GM12878 (cell line): ENCODE results near the gene PPOX. TPM values are rescaled to one million over a fixed set of nuclear protein-coding genes. Genes with fewer than 3 reads are reported as not detected.
A peak's percentile ranks its signal among the peaks of the same experiment; 100 is the strongest.

Experiments
- ASH2L ChIP-seq: fragments of 300-600, 200-600 bp; sonication (generic); IDR thresholded peaks from 2 replicates; pipeline ENCODE4 v1.6.1; 2017; ENCODE audit warnings: low read depth, mild to moderate bottlenecking, borderline replicate concordance
- ATF2 ChIP-seq: IDR thresholded peaks from 2 replicates; pipeline ENCODE4 v1.6.1; 2012; ENCODE audit warnings: low read length, inconsistent platforms
- BHLHE40 ChIP-seq, 2 experiments: fragments of 450-650 bp in 1 of 2; IDR thresholded peaks; 2 replicates each; pipeline ENCODE4 v1.6.1; 2011 to 2017; ENCODE audit warnings: low read depth in 2 of 2, borderline replicate concordance in 1 of 2, improper control_type of control experiment in 1 of 2, low read length in 1 of 2, mild to moderate bottlenecking in 1 of 2
- CBX3 ChIP-seq: fragments of 200-600 bp; sonication (generic); IDR thresholded peaks from 2 replicates; pipeline ENCODE4 v1.6.1; 2016; ENCODE audit warnings: low read depth, borderline replicate concordance
- CEBPB ChIP-seq, 2 experiments: fragments of 150-350 bp in 1 of 2; IDR thresholded peaks; 2 replicates each; pipeline ENCODE4 v1.6.1; 2012 to 2014; ENCODE audit warnings: low read depth in 2 of 2, low read length in 2 of 2, borderline replicate concordance in 1 of 2, inconsistent platforms in 1 of 2
- DPF2 ChIP-seq: fragments of 450-650 bp; IDR thresholded peaks from 2 replicates; pipeline ENCODE4 v1.6.1; 2017; ENCODE audit warnings: mild to moderate bottlenecking
- ELK1 ChIP-seq: IDR thresholded peaks from 2 replicates; pipeline ENCODE4 v1.6.1; 2012; ENCODE audit warnings: low read depth, low read length, improper control_type of control experiment
- HCFC1 ChIP-seq: fragments of 150-350 bp; IDR thresholded peaks from 2 replicates; pipeline ENCODE4 v1.6.1; 2014; ENCODE audit warnings: low read length
- JUND ChIP-seq: IDR thresholded peaks from 2 replicates; pipeline ENCODE4 v1.6.1; 2012; ENCODE audit warnings: low read depth, mild to moderate bottlenecking, low read length, improper control_type of control experiment, moderate library complexity
- NKRF ChIP-seq: fragments of 450-650 bp; conservative IDR thresholded peaks from 2 replicates; pipeline ENCODE4 v1.6.1; 2017; ENCODE audit warnings: mild to moderate bottlenecking, moderate library complexity
- NR2C1 ChIP-seq: fragments of 450-650 bp; IDR thresholded peaks from 2 replicates; pipeline ENCODE4 v1.6.1; 2017; ENCODE audit warnings: antibody characterized with exemption, mild to moderate bottlenecking, moderate library complexity
- PRDM15 ChIP-seq: fragments of 450-650 bp; formaldehyde crosslinking; IDR thresholded peaks from 2 replicates; pipeline ENCODE4 v1.4.0; 2020; ENCODE audit warnings: mild to moderate bottlenecking, moderate library complexity
- RAD51 ChIP-seq: fragments of 450-650 bp; IDR thresholded peaks from 2 replicates; pipeline ENCODE4 v1.6.1; 2016; ENCODE audit warnings: moderate library complexity, mild to moderate bottlenecking, inconsistent platforms
- SREBF2 ChIP-seq: IDR thresholded peaks from 2 replicates; pipeline ENCODE4 v1.6.1; 2012; ENCODE audit warnings: mild to moderate bottlenecking, low read length
- STAT3 ChIP-seq: IDR thresholded peaks from 2 replicates; pipeline ENCODE4 v1.6.1; 2011; ENCODE audit warnings: low read depth, low read length, improper control_type of control experiment
- SUZ12 ChIP-seq: fragments of 200-600 bp; sonication (generic); IDR thresholded peaks from one replicate; pipeline ENCODE4 v1.6.1; 2018; ENCODE audit warnings: antibody characterized with exemption, mild to moderate bottlenecking; ENCODE audit not compliant: unreplicated experiment
- ZBED1 ChIP-seq: IDR thresholded peaks from 2 replicates; pipeline ENCODE4 v1.6.1; 2016; ENCODE audit warnings: borderline replicate concordance
- ZBTB4 ChIP-seq: fragments of 450-650 bp; formaldehyde crosslinking; IDR thresholded peaks from 2 replicates; pipeline ENCODE4 v1.4.0; 2022; ENCODE audit warnings: mild to moderate bottlenecking, moderate library complexity
- polyA plus RNA-seq, 11 experiments: library from polyadenylated mRNA; depleted of rRNA in 4 of 11; unstranded in 6 of 11; stranded (reverse) in 5 of 11; fragments of >200 nt; fragmentation: Nextera tagmentation in 4 of 11; fragmentation: Illumina TruSeq in 1 of 11; extraction: Ambion mirVana in 4 of 11; extraction: Trizol in 1 of 11; gene quantifications; 1 replicate in 1 of 11; 2 replicates in 10 of 11; pipeline versions ENCODE4 v1.2.1 to v1.2.3, GENCODE V29; 2011 to 2016; ENCODE audit warnings: inconsistent platforms in 2 of 11, missing spikeins in 2 of 11, low read depth in 1 of 11
- total RNA-seq, 4 experiments: library from RNA; depleted of rRNA in 3 of 4; stranded (reverse); fragments of >200 nt in 3 of 4; fragmentation: Illumina TruSeq in 1 of 4; extraction: Trizol in 1 of 4; gene quantifications; 2 replicates each; pipeline versions ENCODE4 v1.2.1 to v1.2.3, GENCODE V29; 2013 to 2021

PPOX gene
- total and polyA plus RNA-seq, 10 of the 15 experiments (the other 5 are each of a cell fraction or from before 2014, with no cell fraction given), result 8.9 to 31.5 (median 20.3) TPM

GRCh38 chr1:161153682-161154337 lies 12.4 kb upstream of the PPOX start, which contains the start of gene UFC1 (continued):
- TF ChIP-seq RAD51 (peak; percentile 61), HCFC1 (peak; percentile 77), SREBF2 (no peak), STAT3 (no peak), ZBED1 (peak; percentile 79; the same call in 1 of the 2 replicates), ELK1 (peak; percentile 65), ATF2 (0 out of 2 replicates have a peak, but pooled peaks have one; percentile 12), DPF2 (no peak), BHLHE40 (IDR thresholded peaks at IDR 0.05; ENCODE audit: borderline replicate concordance in 1 of 2, low read depth in 2 of 2, low read length in 1 of 2) (peak; percentile 17 to 74; a peak in 2 of 4 replicates), PRDM15 (no peak), NR2C1 (peak; percentile 79), SUZ12 (no peak), JUND (no peak), NKRF (peak; percentile 46; the same call in 1 of the 2 replicates), CBX3 (no peak), CEBPB (IDR thresholded peaks at IDR 0.05; ENCODE audit: borderline replicate concordance in 1 of 2, low read depth in 2 of 2, low read length in 2 of 2) (no peak), ZBTB4 (CRISPR knock-in tag) (no peak), ASH2L (peak; percentile 59; the same call in 1 of the 2 replicates)
